GM19240 (cell line): ENCODE results near the gene GLE1.
A peak's percentile ranks its signal among the peaks of the same experiment; 100 is the strongest.
"Not testable (repeated sequence)": the region's sequence is repeated elsewhere in the genome, so short reads cannot be mapped to it uniquely, and the experiment has no call there.

ENCODE experiments used
- DNase-seq: peaks from one replicate; pipeline ENCODE4 v3.0.0; 2011; ENCODE audit warnings: low spot score; ENCODE audit not compliant: insufficient read length

The GLE1 gene

GRCh38 chr9:128551657-128552152, 47.2 kb downstream of the GLE1 start:
- DNase-seq: no peak

DNA sequence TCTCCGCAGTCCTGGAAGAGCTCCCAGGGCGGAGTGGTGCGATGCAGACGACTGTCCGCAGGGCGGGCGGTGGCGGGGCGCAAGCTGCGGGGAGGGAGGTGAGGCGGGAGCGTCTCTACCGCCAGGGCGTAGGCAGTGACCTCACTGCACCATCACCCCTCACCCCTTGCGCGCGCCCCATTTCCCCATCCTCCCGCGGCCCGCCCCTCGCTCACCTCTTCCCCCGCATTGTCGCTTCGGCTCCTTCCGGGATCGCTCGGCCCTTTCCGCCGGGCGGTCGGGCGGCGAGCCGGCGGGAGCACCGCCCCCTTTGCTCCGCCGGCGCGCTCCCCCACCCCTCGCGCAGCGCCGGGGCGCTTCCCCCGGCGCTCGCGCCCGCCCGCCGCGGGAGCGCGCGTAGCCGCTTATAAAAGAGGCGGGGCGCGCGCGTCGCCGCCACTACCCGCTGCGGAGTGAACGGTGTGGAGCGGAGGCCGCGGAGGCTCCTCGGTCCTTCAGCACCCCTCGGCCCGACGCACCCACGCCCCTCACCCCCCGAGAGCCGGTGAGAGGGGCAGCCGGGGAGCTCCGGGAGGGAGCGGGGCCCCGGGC, 47.7 kb downstream of the GLE1 start, which contains the start of gene SPTAN1:
SPTAN1 (plus strand) TSS at position 435 of the 591 bp plus-strand sequence. CDS start 14,154 bp downstream, outside the sequence.
- DNase-seq: peak; percentile 88

GRCh38 chr9:128552744-128553440, 48.4 kb downstream of the GLE1 start:
- no peak for DNase-seq

DNA sequence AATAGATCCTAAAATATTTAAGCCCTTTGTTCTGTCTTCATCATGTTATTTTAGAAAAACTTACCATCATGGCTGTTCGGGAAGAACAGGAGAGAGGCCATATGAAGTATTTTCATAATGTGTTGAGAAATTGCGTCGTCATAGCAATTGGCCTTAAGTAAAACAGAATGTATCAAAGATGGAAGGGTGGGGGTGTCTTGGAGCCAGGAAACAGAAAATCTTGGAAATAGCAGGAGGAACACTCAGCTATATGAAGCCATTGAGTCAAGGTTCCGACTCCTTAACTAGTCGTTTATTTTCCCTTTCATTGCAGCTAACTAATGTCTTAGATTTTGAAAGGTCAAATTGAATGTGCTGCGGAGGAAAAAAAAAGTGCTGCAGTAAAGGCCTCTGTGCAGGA, 49.2 kb downstream of the GLE1 start:
- DNase-seq: no peak

- DNase-seq: no peak
Measured at GRCh38 chr9:128554155-128554862, 49.8 kb downstream of the GLE1 start.

GRCh38 chr9:128555180-128555721, 50.7 kb downstream of the GLE1 start:
- no peak for DNase-seq

GRCh38 chr9:128556276-128556675, 51.8 kb downstream of the GLE1 start:
- no peak for DNase-seq

DNA sequence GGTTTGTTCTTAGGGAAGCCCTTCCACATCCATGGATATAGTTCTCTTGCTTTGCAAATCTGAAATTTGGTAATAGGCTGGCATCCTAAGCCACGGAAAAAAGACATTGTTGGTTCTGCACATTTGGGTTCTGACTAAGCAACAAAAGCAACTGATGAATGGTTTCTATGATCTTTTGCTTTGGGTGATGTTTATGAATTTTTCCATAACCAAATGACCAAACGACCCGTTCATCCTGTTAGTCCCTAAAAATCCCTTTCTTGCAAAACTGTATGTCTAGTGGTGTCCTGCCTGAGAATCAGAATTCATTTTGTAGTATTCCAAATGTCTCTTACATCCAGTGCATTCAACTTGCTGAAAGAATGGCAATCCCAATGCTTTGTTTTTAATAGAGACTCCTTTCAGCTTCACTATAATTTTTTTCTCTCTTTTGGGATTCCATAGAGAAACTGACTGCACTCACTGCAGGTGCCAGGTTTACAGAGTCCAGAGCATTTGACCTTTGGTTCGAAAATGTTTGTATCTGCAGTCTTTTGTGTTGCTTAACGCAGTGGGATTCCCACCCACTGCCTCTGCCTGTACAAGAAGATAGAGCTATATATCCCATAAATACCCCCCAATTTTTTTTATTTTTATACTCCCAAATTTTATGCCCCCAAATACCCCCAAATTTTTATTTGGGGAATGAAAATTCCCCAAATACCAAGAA, 52.6 kb downstream of the GLE1 start:
- DNase-seq: no peak

DNA sequence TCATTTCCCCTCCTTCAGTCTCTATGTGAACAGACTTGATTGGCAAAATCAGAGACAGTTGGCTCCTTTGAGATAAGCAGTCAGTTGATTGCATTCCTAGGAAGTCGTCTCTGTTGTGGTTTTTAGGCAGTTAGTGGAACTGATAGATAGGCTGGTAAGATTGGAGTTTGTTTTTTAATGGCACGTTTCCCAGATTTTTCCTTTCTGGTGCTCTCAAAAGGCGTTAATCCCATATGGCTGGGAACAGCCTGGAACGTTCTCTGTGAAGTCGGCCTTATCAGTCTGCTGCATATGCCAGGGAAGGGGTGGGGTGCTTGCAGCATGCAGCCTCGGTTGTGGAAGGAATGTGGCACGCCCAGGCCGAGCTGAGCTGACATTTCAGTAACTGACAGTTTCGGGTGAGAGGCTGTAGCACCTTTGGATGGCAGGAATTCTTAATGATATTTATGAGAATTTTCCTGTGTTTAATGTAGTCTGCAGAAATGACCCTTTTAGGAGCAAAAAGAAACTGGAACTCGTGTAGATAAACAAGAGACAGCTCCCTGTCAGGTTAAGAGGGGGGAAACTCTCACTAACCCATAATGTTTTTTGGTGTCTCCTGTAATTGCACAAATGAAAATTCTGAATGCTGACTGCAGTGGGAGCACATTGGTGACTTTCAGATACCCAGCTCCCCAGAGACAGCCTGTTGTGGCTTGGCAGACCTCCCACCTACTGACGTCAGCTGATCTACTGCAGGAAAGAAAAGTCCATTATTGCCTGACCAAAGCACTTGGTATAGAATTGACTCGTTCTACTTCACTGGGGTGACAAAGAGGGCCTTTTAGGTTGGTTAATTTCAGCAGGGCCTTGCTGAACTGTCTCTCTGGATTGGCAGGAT, 54.2 kb downstream of the GLE1 start:
- DNase-seq: no peak

GRCh38 chr9:128565578-128565977, 61.1 kb downstream of the GLE1 start:
- DNase-seq: no peak

DNA sequence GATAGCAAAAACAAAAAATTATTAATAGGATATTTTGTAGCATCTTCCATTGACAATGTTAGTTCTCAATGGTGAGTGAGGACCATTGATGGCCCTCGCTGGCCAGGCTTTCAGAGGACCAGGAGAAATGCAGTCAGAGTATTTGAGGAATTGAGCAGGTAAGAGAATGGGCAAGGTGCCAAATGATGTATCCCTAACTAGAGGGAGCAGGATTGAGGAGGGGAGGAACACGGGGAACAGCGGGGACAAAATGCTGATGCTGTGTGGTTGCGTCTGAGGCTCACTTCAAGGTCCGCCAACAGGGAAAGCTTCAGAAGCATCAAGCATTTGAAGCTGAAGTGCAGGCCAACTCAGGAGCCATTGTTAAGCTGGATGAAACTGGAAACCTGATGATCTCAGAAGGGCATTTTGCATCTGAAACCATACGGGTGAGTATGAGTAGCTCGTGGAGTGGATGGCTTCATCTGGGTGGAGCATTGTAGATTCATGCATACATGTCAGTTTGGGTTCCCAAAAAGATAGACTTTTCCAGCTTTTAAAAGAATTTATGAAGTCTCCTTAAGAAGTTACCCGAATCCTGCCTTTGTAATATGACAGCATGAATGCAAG, 64.1 kb downstream of the GLE1 start:
- no peak for DNase-seq

DNA sequence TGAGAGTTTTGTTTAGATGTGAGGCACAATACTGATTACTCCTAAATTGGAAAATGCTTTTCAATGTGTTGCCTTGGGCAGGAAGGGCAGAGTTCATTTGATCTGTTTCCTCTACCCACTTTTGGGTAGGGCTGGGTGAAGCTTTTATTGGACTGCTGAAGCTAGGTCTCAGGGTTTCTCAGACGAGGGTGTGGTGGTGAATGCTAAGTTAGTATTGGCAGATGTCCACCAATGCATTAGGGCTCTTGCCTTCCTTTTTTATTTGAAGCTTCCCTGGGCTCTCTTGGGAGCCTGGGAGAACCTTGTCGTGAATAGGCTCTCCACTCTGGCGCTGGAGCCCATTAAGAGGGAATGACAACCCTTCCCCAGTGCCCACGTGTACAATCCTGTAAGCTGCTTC, 71.0 kb downstream of the GLE1 start:
- no peak for DNase-seq

DNA sequence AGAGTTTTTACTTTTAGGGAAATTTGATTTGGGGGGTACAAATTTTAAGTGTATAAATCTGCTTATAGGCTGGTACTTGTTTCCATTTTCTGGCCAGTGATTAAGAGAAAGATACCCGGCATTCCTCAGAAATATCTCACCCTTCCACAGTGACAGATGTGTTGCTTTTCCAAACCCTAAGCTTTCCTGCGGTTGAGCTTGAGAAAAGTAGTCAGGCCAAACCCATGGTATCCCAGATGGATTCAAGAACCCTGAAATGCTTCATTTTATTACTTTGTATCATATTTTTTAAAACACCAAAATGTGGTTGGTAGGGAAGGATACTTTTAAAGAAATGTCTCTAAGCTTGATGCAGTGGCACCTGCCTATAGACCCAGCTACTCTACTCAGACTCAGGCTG, 71.4 kb downstream of the GLE1 start:
- no peak for DNase-seq

- no peak for DNase-seq
Measured at GRCh38 chr9:128577206-128577605, 72.7 kb downstream of the GLE1 start.

GRCh38 chr9:128579194-128579593, 74.7 kb downstream of the GLE1 start:
- no peak for DNase-seq

GRCh38 chr9:128580731-128581130, 76.2 kb downstream of the GLE1 start:
- DNase-seq: no peak

GRCh38 chr9:128585155-128585554, 80.6 kb downstream of the GLE1 start:
- DNase-seq: not testable (repeated sequence)

GRCh38 chr9:128586934-128587333, 82.4 kb downstream of the GLE1 start:
- DNase-seq: not testable (repeated sequence)

DNA sequence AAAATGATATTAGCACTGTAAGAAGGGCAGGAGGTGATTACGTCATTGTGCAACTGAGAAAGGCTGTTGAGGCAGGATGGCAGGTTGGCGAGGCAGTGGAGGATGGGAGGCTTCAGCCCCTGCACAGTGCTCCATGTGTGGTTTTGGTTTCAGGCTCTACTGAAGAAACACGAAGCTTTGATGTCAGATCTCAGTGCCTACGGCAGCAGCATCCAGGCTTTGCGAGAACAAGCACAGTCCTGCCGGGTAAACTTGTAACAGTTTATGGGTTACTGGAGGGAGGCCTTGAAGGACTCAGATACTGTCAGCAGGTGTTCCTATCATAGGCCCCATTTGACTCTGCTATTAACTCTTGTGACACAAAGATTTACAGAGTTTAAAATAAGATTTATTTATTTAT, 82.9 kb downstream of the GLE1 start:
- DNase-seq: no peak
